NB4 (cell line): ENCODE results near the gene DUSP5.

Experiments
- DNase-seq: peaks from one replicate; pipeline ENCODE4 v3.0.0; 2010; ENCODE audit warnings: low read depth
- H3K4me3 ChIP-seq: one replicate; pipeline ENCODE4 v1.5.1; 2011; ENCODE audit warnings: mild to moderate bottlenecking, low read depth, low read length, moderate library complexity
- CTCF ChIP-seq: IDR thresholded peaks from one replicate; pipeline ENCODE4 v1.5.1; 2012; ENCODE audit warnings: low read depth, low read length
- MYC ChIP-seq: IDR thresholded peaks from 2 replicates; pipeline ENCODE4 v1.6.1; 2011; ENCODE audit warnings: low read depth, low read length
- POLR2A ChIP-seq: IDR thresholded peaks from 2 replicates; pipeline ENCODE4 v1.6.1; 2011; ENCODE audit warnings: mild to moderate bottlenecking; ENCODE audit not compliant: insufficient read length; ENCODE audit errors: extremely low read depth
- TF ChIP-seq, protein P1 (sequence below): IDR thresholded peaks from 2 replicates; pipeline ENCODE4 v1.6.1; 2011; ENCODE audit warnings: low read depth, low read length

The DUSP5 gene

GRCh38 chr10:110475722-110476515, 21.8 kb upstream of the DUSP5 start:
- TF ChIP-seq MYC = no peak
- TF ChIP-seq POLR2A = no peak
- TF ChIP-seq, protein P1, sequence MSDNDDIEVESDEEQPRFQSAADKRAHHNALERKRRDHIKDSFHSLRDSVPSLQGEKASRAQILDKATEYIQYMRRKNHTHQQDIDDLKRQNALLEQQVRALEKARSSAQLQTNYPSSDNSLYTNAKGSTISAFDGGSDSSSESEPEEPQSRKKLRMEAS = no peak
- TF ChIP-seq CTCF = no peak
- DNase-seq = no peak
- no peak overlapping the region for H3K4me3 ChIP-seq

DNA sequence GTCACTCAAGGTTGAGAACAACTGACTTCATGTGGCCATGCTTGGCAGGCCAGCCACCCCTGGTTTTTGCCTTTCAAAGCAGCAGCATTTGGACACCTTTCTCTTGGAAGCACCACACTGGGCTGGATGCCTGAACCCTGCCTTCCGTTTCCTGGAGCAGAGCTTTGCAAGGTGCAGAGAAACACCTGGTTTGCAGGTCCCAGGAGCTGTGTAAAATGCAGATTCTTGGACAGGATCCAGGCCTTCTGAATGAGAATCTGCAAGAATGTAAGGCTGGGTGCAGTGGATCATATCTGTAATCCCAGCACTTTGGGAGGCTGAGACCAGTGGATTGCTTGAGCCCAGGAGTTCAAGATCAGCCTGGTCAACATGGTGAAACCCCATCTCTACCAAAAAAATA, 18.0 kb upstream of the DUSP5 start:
- no peak overlapping the region for H3K4me3 ChIP-seq
- TF ChIP-seq POLR2A (no peak), MYC (no peak), CTCF (no peak)
- TF ChIP-seq, protein P1 = no peak
- no peak for DNase-seq

GRCh38 chr10:110480387-110480786, 17.3 kb upstream of the DUSP5 start:
- DNase-seq = no peak
- TF ChIP-seq CTCF = no peak
- TF ChIP-seq MYC = no peak
- TF ChIP-seq POLR2A = no peak
- TF ChIP-seq, protein P1 = no peak
- H3K4me3 ChIP-seq = no peak overlapping the region

DNA sequence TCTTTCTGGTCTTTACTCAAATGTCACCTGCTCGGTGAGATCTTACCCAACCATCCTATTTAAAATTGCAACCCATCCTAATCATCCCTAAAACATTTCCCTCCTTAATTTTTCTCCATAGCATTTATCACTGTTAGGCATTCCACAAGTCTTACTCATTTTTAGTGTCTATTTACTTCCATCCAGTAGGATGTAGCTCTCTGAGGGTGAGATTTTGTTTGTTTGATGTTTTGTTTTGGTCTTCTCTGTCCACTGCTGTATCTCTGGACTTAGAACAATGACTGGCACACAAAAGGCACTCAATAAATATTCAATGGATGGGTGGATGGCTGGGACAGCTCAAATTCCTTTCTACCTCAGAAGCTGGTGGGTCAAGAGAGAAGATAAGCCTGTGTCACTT, 15.8 kb upstream of the DUSP5 start:
- no peak overlapping the region for H3K4me3 ChIP-seq
- TF ChIP-seq POLR2A (no peak), MYC (no peak), CTCF (no peak)
- TF ChIP-seq, protein P1 = no peak
- DNase-seq = no peak

GRCh38 chr10:110483633-110484032, 14.1 kb upstream of the DUSP5 start:
- H3K4me3 ChIP-seq = no peak overlapping the region
- TF ChIP-seq, protein P1 = no peak
- TF ChIP-seq MYC (no peak), POLR2A (no peak), CTCF (no peak)
- no peak for DNase-seq
